Stimulated activated CD4-positive, alpha-beta T cell treated with anti-CD3 and anti-CD28 coated beads, Interleukin-1b, Interleukin-23, amount 100 ng/mL, for 4 hours (primary cell): ENCODE results near the gene ATOSB.

ENCODE experiments used
- DNase-seq, 2 donors: peaks; one replicate each; pipeline ENCODE4 v3.0.0-alpha.2; 2020; ENCODE audit warnings: low read depth in 2 of 2

Gene ATOSB

GRCh38 chr9:35054871-35055644 lies 60.6 kb downstream of the ATOSB start:
- DNase-seq: no peak

- DNase-seq: no peak
These were observed 61.4 kb downstream of the ATOSB start for GRCh38 chr9:35054185-35054835.
